Lung (tissue), 12 donors: Measurements from ENCODE around the gene PLA2G6. TPM values are rescaled to one million over a fixed set of nuclear protein-coding genes. Genes with fewer than 3 reads are reported as not detected.
A peak's percentile ranks its signal among the peaks of the same experiment; 100 is the strongest.
"Not testable (repeated sequence)": the region's sequence is repeated elsewhere in the genome, so short reads cannot be mapped to it uniquely, and the experiment has no call there.

Experiments used
- ATAC-seq: fragments of 200-7000 bp; cut with Tn5 transposase; one replicate; pipeline ENCODE4 v1.9.1; 2020; ENCODE audit warnings: moderate number of reproducible peaks; ENCODE audit not compliant: insufficient read depth, low FRiP score
- DNase-seq, 3 donors: peaks; one replicate each; pipeline ENCODE4 v3.0.0-alpha.2; 2013 to 2017
- H3K27ac ChIP-seq, 2 donors: one replicate each; pipeline ENCODE4 v1.5.1; 2013; ENCODE audit warnings: mild to moderate bottlenecking in 2 of 2, moderate library complexity in 2 of 2, control low read depth in 1 of 2, inconsistent platforms in 1 of 2, low read depth in 1 of 2, low read length in 1 of 2
- H3K27me3 ChIP-seq, 3 donors: one replicate each; pipeline ENCODE4 v1.5.1; 2013; ENCODE audit warnings: low read length in 2 of 3; ENCODE audit not compliant: control insufficient read depth in 3 of 3, insufficient read depth in 3 of 3
- H3K36me3 ChIP-seq, 4 donors: one replicate each; pipeline ENCODE4 v1.5.1; 2013; ENCODE audit warnings: low read length in 4 of 4, mild to moderate bottlenecking in 1 of 4, moderate library complexity in 1 of 4; ENCODE audit not compliant: control insufficient read depth in 4 of 4, insufficient read depth in 4 of 4
- H3K4me1 ChIP-seq, 5 donors: one replicate each; pipeline ENCODE4 v1.5.1; 2013; ENCODE audit warnings: low read length in 5 of 5, mild to moderate bottlenecking in 2 of 5, moderate library complexity in 1 of 5; ENCODE audit not compliant: control insufficient read depth in 5 of 5, insufficient read depth in 5 of 5
- H3K4me3 ChIP-seq: one replicate; pipeline ENCODE4 v1.5.1; 2013; ENCODE audit warnings: mild to moderate bottlenecking, control low read depth, moderate library complexity
- H3K9ac ChIP-seq, 2 donors: one replicate each; pipeline ENCODE4 v1.5.1; 2013; ENCODE audit warnings: low read length in 2 of 2, control low read depth in 1 of 2; ENCODE audit not compliant: insufficient read depth in 1 of 2
- H3K9me3 ChIP-seq, 4 donors: one replicate each; pipeline ENCODE4 v1.5.1; 2013; ENCODE audit warnings: low read length in 3 of 4, mild to moderate bottlenecking in 1 of 4, moderate library complexity in 1 of 4; ENCODE audit not compliant: control insufficient read depth in 4 of 4, insufficient read depth in 3 of 4
- WGBS, 2 donors: extraction: QIAGEN DNeasy Blood & Tissue Kit; methylation state at CpG; one replicate each; pipeline ENCODE4 v1.1.7; 2013; 5-methylcytosine and 5-hydroxymethylcytosine counted together
- polyA plus RNA-seq, 2 donors: library from polyadenylated mRNA; stranded (reverse); fragments of 200-250 nt; gene quantifications; one replicate each; pipeline ENCODE4 v1.2.1, GENCODE V29; 2013
- total RNA-seq, 2 donors: library from RNA; depleted of rRNA in 1 of 2; stranded (reverse); fragments of >200 nt in 1 of 2; gene quantifications; one replicate each; pipeline ENCODE4 v1.2.1, GENCODE V29; 2014 to 2021
- TF ChIP-seq, protein P1 (sequence below): IDR thresholded peaks from 2 replicates; pipeline ENCODE4 v1.5.1; 2012; ENCODE audit warnings: mild to moderate bottlenecking; ENCODE audit errors: control extremely low read depth, extremely low read depth
- donor health status: control.
- donor health status: control.
- donor health status: Bipolar disorder and iron deficiency.
- donor health status: healthy.
- donor health status: DM: yes; HTN: yes; CAD: no.

The PLA2G6 gene
- total and polyA plus RNA-seq, 4 donors = 11.9 to 73.5 (median 37.3) TPM

DNA sequence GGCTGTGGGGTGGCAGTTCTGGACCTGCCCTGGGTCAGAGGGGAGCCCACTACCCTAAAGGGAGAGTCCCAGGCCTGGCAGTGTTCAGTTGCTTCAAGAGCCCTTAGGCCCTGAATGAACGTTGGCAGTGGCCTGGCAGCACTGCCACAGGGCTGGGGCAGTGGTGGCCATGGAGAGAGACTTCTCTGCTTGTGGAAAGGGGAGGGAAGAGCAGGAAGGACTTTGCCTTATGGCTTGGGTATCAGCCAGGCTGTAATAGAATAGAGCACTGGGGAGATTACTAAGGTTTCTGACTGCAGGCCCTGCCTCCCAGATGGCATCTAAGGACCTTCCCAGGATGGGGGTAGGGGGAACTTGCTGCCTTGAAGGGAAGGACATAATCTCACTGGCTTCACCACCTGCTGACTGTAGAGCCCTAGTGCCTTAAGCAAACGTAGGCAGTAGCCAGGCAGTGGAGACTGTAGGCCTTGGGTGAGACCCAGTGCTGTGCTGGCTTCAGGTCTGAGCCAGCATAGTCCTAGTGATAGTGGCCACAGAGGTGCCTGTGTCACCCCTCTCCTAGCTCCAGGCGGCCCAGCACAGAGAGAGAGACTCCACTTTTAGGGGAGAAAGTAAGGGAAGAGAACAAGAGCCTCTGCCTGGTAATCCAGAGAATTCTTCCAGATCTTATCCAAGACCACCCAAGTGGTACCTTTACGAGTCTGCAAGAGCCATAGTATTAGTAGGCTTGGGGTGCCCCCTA, 27.6 kb downstream of the PLA2G6 start:
- Histone ChIP-seq H3K9me3 (no peaks in the 10 kb centered on the region), H3K9ac (no peak overlapping the region), H3K27ac (no peak overlapping the region), H3K36me3 (no peaks in the 10 kb centered on the region), H3K27me3 (no peaks in the 10 kb centered on the region), H3K4me3 (no peak overlapping the region), H3K4me1 (peaks cover 0 to 2% (median 0%) of the 10 kb centered on the region in 5 donors)
- 76 to 84% methylated on average over 4 of the region's 4 CpGs for WGBS, 2 donors
- DNase-seq = peak in 1 of 3 donors; percentile 22
- TF ChIP-seq, protein P1, sequence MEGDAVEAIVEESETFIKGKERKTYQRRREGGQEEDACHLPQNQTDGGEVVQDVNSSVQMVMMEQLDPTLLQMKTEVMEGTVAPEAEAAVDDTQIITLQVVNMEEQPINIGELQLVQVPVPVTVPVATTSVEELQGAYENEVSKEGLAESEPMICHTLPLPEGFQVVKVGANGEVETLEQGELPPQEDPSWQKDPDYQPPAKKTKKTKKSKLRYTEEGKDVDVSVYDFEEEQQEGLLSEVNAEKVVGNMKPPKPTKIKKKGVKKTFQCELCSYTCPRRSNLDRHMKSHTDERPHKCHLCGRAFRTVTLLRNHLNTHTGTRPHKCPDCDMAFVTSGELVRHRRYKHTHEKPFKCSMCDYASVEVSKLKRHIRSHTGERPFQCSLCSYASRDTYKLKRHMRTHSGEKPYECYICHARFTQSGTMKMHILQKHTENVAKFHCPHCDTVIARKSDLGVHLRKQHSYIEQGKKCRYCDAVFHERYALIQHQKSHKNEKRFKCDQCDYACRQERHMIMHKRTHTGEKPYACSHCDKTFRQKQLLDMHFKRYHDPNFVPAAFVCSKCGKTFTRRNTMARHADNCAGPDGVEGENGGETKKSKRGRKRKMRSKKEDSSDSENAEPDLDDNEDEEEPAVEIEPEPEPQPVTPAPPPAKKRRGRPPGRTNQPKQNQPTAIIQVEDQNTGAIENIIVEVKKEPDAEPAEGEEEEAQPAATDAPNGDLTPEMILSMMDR = no peak
- ATAC-seq = no peak

DNA sequence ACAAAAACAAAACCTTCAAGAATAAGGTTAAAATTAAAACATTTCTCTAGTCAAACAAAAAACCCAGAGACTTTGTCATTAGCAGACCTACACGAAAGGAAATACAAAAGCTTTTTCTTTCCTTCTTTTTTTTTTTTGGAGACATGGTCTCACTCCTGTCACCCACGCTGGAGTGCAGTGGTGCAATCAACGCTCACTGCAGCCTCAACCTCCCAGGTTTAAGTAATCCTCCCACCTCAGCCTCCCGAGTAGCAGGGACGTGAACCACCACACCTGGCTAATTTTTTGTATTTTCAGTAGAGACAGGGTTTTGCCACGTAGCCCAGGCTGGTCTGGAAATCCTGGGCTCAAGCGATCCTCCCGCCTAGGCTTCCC, 30.5 kb downstream of the PLA2G6 start:
- H3K27me3 ChIP-seq = no peaks in the 10 kb centered on the region
- no peak overlapping the region for H3K9ac ChIP-seq
- H3K4me3 ChIP-seq = no peak overlapping the region
- TF ChIP-seq, protein P1 = no peak
- 88 to 97% methylated on average over 8 of the region's 8 CpGs for WGBS, 2 donors
- DNase-seq (no peak), ATAC-seq (no peak)
- peaks cover 0 to 2% (median 0%) of the 10 kb centered on the region in 5 donors for H3K4me1 ChIP-seq
- H3K27ac ChIP-seq = no peak overlapping the region
- no peaks in the 10 kb centered on the region for H3K9me3 ChIP-seq
- H3K36me3 ChIP-seq = no peaks in the 10 kb centered on the region

DNA sequence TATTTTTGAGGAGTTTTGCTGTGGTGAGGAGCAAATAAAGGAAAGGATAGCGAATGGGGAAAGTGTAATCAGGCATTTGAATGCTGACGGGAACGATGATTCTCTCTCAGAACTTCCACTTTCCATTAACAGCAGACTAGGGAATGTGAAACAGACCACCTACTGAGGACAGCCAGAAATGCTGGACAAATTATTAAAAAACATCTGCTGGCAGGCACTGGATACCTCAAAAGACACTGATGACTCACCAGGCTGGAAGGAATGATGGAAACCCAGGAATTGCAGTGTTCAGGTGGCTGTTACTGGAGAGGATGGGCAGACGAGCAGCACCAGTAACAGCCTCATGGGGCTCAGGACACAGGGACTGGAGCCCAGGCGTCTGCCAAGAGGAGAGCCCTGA, 33.4 kb downstream of the PLA2G6 start:
- Histone ChIP-seq H3K9ac (no peak overlapping the region), H3K27me3 (no peaks in the 10 kb centered on the region), H3K4me3 (no peak overlapping the region), H3K27ac (no peak overlapping the region), H3K9me3 (no peaks in the 10 kb centered on the region), H3K4me1 (no peaks in the 10 kb centered on the region), H3K36me3 (no peaks in the 10 kb centered on the region)
- WGBS, 2 donors = 72 to 76% methylated on average over 5 of the region's 5 CpGs
- no peak for DNase-seq
- no peak for ATAC-seq
- TF ChIP-seq, protein P1 = no peak

DNA sequence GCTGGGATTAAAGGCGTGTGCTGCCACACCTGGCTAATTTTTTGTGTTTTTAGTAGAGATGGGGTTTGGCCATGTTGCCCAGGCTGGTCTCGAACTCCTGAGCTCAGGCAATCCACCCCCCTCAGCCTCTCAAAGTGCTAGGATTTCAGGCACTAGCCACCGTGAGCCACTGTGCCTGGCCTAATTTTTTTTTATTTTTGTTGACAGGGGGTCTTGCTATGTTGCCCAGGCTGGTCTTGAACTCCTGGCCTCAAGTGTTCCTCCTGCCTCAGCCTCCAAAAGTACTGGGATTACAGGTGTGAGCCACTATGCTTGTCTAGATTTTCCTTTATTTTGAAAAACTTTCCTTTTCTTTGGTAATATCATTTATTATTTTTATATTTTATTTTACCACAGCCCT, 35.5 kb downstream of the PLA2G6 start:
- not testable (repeated sequence) for H3K27me3 ChIP-seq, H3K4me3 ChIP-seq, DNase-seq, H3K9me3 ChIP-seq, H3K4me1 ChIP-seq, ATAC-seq, H3K36me3 ChIP-seq, H3K27ac ChIP-seq, H3K9ac ChIP-seq
- 93 to 94% methylated on average over 3 of the region's 3 CpGs for WGBS, 2 donors
